Activated T-cell treated with anti-CD3 and anti-CD28 coated beads for 48 hours (primary cell): ENCODE results near the gene CACNG3.
"Not testable (repeated sequence)": the region's sequence is repeated elsewhere in the genome, so short reads cannot be mapped to it uniquely, and the experiment has no call there.

Experiments used
- DNase-seq: peaks from one replicate; pipeline ENCODE4 v3.0.0-alpha.2; 2020; ENCODE audit warnings: low read depth

The CACNG3 gene

DNA sequence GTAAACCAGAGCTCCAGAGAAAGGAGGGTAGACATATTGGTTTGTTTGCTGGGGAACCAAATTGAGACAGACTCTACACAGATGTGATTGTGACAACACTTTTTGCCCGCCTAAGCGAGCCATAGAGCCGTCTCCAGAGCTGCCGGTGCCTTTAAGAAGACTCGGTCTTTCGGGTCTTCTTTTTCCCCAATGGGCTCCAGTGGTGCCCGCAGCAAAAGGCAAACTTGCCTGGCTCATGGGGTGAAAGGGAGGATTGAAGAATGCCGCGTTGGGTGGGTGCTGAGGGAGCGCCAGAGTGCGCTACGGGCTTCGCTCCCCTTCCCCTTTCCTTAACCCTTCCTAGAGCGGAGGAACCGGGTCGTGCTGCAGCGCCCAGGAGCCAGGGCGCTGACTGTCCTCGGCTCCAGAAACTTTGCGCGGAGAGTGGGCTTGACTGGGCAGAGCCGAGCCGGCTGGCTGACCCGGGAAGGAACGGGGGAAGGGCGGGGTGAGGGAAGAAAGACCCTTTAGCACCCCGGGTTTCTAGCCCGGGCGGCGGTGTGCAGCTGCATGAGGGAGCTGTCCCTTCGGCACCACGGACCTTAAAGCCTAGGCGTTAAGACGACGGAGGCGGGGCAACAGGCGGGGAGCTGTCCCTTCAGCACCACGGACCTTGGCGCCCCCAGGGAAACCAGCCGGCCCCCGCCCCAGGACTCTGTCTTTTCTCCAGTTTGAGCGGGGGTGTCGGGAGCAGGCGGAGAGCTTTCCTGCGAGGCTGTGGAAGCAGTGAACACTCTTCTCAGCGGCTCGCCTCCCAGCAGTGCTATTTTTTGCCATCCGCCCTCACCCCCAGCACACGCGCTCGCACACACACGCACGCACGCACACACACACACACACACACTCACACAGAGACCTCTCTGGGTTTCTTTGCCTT is at the start of gene CACNG3:
Gene CACNG3 (plus strand): TSS at position 880 of the 916 bp plus-strand sequence. CDS start 420 bp downstream, outside the sequence.
- DNase-seq = peak; percentile 56

DNA sequence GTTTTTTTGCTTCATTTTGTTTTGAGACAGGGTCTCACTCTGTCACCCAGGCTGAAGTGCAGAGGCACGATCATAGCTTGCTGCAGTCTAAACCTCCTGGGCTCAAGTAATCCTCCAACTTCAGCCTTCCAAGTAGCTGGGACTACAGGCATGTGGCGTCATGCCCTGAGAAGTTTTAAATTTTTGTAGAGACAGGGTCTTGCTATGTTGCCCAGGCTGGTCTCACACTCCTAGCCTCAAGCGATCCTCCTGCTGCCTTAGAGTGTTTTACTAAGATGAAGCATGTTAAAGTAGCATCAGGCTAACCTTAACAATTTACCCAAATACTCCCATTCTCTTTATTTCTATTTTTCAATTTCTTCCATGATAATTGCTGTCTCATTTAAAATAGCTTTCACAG is 49.2 kb upstream of the CACNG3 start:
- no peak for DNase-seq

DNA sequence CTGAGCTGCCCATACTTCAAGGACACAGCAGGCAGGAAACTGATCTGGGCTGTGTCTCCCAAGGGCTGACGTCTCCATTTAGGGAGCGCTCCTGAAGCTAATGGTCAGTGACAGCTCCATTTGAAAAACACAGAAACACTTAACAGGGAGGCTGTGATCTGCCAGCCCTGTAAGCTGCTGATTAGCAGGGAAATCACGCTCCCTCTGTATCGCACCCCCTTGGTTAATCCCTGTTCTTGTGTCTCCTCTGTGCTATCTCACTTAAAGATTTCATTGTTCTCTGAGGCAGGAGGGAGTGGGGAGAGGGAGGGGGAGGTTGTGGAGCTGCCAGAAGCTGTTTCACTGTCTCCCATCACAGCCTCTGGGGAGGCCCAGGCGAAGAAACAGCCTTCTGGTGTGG is 47.4 kb upstream of the CACNG3 start:
- no peak for DNase-seq

DNA sequence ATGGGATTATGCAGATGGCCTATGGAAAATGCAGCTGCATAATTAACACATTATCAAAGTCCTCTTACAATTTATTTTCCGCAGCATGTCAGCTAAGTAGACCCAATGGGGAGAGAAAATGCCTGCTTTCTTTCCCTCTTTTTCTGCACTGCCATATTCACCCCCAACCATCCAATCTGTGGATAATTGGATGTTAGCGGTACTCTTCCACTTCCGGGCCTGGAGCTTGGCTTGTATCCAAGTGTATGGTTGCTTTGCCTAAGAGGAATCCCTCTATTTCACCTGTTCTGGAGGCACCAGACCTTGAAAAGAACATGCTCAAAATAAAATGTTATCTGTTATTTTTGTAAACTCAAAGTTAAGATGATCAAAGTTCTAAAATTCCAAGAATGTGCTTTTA is 41.1 kb upstream of the CACNG3 start:
- DNase-seq = no peak

DNA sequence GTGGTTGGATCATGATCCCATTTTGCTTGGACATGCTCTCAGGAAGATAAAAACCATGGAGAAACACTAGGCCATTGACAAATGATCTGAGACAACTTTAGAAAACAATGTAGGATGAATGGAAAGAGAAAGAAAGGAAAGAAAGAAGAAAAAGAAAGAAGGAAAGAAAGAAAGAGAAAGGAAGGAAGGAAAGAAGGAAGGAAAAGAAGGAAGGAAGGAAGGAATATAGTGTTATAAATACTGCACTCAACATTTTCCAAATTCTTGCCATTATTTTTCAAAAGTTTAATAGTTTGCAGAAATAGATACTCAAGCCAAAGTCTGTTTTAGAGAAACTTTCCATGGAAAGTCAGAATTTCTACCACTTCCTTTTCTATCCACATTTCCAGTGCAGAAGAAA is 39.2 kb upstream of the CACNG3 start:
- no peak for DNase-seq

DNA sequence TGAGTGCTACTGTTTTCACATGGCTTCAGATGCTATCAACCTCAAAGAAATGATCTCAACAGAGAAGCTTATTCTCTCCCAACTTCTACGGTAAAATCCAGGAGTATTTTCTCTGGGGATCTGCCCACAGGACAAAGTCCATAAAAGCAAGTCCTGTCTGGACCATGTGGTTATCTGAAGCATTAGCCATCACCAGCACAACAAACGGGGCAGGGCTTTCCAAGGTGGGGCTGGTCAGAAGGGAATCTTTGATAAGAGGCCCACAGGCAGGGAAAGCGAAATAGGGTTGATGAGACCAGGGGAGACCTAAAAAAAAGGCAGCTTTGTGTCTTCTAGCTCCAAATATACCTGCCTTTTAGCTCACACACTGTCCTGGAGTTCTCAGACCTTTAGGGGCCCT is 38.7 kb upstream of the CACNG3 start:
- DNase-seq = no peak

DNA sequence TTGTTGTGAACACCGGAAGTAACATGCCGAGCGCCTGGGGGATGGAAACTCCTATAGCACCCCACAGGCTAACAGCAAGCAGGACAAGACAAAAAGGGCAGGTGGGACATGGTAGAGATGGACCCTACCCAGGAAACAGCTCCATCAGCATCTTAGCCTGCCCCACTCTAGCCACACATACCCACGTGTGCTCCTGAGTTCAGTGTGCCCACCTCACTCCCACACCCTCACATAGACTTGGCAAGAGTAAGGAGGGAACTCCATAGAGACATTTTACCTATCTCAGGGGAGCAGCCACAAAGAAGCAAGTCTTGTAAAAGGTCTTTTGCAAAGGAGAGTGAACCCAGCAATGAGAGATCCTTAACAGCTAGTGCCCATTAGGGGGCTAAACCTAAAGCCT is 37.8 kb upstream of the CACNG3 start:
- no peak for DNase-seq

DNA sequence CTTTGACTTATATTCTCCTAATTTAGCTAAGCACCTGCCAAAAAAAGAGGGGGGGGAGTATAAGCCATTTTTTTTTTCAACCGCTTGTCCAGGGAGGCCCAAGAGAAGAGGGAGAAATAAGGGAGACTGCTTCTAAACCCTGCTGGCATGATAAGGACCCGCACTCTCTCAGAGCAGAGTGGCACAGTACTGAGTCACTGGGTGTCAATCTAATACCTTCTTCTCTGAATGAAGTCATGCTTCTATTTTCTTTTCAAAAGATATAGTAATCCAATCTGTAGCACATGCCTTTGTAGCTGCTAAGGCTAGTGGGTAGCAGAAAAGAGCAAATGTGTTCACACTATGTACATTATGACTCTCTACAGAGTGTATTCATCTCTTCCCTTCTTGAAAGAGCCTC is 34.9 kb upstream of the CACNG3 start:
- DNase-seq = no peak

DNA sequence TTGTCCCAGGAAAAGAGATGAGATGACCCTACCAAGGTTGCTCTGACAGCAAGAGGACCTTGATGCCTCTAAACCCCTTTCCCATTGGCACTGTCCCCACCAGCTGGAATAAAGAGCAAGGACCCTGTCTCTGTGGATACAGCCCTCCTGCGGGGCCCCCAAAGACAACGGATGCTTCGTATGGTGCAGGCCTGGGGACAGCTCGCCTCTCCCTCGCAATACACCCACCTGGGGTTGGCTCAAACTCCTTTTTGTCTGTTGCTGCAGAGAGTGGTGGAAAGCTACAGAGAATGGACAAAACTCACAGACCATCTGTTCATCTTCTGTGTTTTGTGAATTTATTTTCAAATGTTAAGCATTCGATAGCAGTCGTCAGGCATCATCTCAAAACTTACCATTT is 27.6 kb upstream of the CACNG3 start:
- DNase-seq = no peak

DNA sequence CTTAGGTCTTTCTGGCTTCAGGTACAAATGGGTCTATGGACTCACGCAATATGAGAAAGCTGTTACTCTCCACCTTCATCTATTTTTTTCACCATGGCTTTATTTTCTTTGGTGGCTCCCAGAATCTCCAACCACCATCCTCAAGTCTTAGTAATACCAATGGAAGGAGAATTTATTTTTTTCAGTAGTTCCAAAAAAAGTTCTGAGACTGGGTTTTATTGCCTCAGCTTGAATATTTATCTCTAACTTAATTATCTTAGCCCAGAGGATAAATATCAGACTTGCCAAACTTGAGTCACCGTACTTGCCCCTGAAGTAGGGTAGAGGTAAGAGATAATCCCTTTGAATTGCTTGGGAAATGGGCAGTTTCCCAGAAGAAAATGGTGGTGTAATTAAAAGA is 23.2 kb upstream of the CACNG3 start:
- DNase-seq = no peak

DNA sequence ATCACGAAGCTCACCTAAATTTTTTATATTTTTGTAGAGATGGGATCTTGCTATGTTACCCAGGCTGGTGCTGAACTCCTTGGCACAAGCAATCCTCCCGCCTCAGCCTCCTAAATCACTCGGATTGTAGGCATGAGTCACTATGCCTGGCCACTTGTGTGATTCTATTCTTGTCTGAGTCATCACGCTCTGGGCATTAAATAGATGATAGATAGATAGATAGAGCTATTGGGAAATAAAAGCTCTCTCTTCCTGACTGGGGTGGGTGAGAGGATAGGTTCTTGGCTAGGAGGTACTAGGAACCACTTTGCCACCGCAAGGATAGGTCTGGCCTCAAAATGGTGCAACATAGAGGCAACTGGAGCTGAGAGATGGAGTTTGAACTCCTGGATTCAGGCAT is 21.4 kb upstream of the CACNG3 start:
- DNase-seq = no peak

DNA sequence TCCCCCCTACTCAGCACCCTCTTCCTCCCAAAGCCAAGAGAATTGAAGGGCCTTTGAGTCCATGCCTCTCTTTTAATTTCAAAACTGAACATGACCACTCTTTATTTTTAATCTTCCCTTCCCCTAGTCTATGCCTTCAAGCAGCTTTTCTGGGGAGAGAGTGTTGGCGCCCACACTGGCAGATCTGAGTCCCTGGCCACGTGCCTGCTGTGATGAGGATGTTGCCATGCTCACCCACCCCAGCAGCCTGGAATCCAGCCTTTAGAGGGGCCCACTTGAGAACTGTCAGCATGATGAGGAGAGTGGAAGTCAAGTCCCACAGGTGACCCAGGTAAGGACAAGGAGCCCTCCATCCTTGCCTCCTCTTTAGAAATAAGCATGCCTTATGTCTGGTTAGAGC is 20.3 kb upstream of the CACNG3 start:
- DNase-seq = no peak

DNA sequence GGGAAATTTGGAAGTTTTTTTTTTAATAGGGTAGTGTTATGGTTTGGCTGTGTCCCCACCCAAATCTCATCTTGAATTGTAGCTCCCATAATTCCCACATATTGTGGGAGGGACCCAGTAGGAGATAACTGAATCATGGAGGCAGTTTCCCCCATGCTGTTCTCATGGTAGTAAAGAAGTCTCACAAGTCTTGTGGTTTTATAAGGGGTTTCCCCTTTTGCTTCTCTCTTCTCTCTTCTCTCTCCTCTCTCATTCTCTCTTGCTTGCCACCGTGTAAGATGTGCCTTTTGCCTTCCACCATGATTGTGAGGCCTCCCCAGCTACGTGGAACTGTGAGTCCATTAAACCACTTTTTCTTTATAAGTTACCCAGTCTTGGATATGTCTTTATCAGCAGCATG is 17.3 kb upstream of the CACNG3 start:
- not testable (repeated sequence) for DNase-seq

DNA sequence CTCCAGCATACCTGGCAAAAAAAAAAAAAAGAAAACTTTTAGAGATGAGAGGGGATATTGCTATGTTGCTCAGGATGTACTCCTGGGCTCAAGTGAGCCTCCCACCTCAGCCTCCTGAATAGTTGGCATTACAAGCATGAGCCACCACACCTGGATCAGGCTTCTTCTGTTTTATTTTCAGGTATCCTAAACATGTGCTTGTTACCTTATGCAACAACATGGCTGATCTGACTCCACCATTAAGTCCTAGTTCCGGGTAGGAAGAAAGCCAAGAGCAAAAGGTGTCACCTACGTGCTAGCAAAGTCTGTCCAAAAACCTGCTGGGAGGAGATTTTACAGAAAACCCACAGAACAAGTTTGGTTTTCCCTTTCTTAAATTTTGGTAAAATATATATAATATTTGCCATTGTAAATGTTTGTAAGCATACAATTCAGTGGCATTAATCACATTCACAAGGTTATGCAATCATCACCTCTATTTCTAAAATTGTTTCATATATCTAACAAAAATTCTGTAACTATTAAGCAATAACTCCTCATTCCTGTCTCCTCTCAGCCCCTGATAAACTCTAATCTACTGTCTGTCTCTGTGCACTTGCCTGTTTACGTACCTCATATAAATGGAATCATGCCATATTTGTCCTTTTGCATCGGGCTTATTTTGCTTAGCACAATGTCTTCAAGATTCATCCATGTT is 9.1 kb upstream of the CACNG3 start:
- no peak for DNase-seq

DNA sequence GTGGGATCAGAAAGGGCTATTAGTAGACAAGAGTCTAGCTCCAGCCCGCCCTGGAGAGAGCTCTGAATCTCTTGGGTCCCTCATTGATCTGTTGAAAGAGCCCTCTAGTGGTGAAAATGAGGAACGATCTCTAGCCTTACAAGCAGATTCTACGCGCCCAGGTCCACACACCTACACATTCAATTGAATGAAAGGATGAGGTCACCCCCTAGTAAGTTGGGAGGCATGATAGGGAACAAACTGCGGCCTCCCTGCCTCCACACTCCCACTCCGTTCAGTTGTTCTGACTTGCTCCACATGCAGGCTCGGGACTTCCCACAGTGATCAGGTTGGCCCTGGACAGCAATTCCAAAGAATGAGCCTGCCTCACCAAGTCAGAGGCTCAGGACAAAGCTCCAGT is 2.9 kb upstream of the CACNG3 start:
- DNase-seq = no peak

DNA sequence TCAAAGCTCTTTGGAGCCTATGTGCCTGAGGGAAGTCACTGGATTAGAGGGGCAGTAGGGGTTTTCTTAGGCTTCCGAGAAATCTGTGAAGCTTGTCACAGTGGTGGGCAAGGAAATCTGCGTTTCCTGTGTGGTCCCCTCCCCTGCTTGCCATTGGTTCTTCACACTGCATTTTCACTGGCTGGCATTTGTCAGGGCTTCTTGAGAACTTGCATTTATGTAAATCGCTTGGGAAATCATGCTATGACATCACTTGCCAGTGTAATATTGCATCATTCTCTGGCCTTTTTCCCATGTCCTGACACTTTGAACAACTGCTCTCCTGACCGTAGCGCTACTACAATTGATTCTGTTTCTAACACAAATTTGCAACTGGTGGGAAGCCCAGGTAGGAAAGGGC is 1.8 kb downstream of the CACNG3 start:
- DNase-seq = no peak

DNA sequence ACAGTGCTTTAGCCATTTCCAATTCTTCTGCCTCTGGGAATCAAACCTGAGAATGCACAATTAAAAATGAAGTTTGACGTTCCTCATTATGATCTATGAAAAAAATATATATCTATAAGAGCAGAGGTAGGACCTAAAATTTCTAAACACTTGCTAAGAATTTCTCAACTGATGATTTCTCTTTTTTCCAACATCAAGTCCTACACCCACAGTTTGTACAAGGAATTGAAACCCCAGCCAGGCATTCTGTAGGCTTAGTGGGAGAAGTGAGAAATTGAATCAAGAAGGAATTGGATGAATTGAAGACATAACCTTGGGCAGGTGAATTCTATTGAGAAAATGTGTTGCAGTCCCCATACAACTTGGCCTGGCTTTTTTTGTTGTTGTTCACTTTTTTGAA is 2.7 kb downstream of the CACNG3 start:
- no peak for DNase-seq

DNA sequence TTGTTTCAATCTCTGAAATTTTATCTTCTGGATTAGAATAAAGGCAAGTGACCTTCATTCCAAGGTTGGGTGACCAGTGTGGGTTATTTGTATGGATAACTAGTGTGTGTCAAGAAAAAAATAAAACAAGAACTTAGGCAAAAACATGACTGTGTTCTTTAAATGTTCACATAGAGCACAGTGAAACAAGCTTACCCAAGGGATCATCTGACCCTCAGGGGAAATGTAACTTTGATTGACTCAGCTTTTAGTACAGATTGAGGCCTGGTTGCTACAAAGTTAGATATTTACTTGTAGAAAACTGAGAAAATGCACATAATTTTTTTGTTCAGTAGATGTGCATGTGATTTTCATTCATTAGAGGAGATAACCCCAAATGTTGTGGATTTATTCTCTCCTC is 6.7 kb downstream of the CACNG3 start:
- no peak for DNase-seq

DNA sequence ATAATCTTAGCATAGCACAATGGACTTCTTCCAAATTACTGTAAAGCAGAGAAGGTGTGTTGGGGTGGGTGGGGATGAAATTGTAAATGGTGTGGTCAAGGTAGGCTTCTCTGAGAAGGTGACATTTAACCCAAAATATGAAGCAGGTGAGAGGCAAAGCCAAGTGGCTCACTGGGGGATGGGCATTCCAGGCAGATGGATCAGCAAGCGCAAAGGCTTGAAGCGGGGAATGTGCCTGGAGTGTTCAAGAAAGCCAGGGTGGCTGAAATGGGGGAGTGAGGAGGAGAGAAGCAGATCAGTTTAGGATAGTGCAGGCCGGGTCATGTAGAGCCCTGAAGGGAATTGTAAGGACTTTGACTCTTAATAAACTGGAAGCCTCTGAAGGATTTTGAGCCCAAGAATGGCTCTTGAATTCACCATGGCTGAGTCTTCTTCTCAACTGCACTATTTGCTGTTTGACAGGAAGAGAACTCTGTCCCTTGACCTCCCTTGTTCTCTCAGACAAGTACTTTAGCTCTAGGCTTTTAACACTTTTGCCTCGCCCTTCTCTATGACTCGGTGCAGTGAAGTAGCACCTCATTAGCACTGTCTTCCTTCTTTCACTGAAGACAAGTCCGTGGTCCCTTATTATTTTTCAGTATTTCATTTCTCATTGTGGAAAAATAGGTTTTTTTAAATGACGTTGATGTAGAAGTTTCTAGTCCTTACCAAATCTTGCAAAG is 14.7 kb downstream of the CACNG3 start:
- DNase-seq = no peak

DNA sequence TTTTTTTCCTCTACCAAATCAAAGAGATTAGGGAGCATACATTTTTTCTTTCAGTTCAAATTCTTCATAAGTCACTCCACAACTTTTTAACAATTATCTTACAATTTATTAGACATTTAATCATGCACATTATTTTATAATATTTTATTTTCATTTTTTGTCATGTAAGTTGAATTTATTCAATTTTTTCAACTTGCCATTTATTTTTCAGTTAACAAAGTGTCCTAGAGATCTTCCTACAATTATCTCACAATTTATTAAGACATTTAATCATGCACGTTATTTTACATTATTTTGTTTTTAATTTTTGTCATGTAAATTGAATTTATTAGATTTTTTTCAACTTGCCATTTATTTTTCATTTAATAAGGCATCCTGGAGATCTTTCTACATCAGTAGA is 16.2 kb downstream of the CACNG3 start:
- no peak for DNase-seq

DNA sequence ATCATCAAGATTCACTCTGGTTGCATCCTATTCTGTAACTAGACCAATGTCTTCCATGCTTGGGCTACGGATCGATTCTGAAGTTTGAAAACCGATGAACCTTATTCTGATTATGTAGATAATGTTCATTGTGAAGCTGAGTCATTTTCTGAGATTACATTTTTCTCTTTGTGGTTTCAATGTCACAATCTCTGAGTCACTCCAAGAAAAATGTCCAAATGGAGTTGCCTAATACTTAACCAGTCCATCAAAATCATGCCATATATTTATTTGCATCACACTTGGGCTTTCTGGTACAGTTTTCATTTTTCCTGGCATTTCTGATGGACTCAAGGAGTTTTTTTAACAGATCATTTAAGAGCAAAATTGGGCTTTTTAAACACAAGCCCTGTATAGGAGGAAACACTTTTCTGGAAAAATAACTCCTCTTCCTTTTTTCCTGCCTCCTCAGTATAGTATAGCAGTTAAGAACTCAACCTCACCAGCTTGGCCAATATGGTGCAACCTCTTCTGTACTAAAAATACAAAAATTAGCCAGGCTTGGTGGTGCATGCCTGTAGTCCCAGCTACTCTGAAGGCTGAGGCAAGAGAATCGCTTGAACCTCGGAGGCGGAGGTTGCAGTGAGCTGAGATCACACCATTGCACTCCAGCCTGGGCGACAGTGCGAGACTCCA is 17.5 kb downstream of the CACNG3 start:
- no peak for DNase-seq

DNA sequence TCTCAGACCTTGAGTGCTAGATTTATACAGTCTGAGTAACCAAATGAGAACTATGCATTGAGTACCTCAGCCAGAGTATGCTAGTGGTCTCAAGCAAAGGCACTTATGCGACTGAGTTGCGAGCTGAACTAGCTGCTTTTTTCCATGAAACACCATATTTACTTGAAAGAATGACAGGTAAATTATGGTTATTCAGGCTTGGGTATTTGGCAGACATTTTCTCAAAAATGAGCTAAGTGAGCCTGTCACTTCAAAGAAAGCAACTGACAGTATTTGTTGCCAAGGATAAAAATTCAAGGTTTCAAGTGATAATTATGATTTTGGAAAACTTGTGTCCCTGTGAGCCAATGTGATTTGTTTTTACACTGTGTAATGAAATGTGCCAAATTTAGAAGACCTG is 19.3 kb downstream of the CACNG3 start:
- DNase-seq = no peak
